H1 (cell line): ENCODE data around the gene DLX4. TPM values are rescaled to one million over a fixed set of nuclear protein-coding genes. Genes with fewer than 3 reads are reported as not detected.

Source experiments
- CBX5 ChIP-seq: fragments of 300-800, 300-1000 bp; sonication (generic); IDR thresholded peaks from 2 replicates; pipeline ENCODE4 v1.7.1; 2016; ENCODE audit warnings: antibody characterized with exemption, low read length, low read depth
- GABPA ChIP-seq: IDR thresholded peaks from 2 replicates; pipeline ENCODE4 v1.6.1; 2011; ENCODE audit warnings: mild to moderate bottlenecking, low read length, moderate library complexity, borderline replicate concordance; ENCODE audit not compliant: insufficient read depth
- KDM4A ChIP-seq: IDR thresholded peaks from one replicate; pipeline ENCODE4 v1.7.1; 2012; ENCODE audit warnings: low read depth, mild to moderate bottlenecking, moderate library complexity, low read length, inconsistent platforms; ENCODE audit not compliant: severe bottlenecking
- MAFK ChIP-seq: IDR thresholded peaks from 2 replicates; pipeline ENCODE4 v1.6.1; 2012; ENCODE audit warnings: low read depth, mild to moderate bottlenecking, improper control_type of control experiment, low read length
- SIX5 ChIP-seq: IDR thresholded peaks from 2 replicates; pipeline ENCODE4 v1.6.1; 2011; ENCODE audit warnings: mild to moderate bottlenecking, low read depth, low read length
- SRF ChIP-seq: IDR thresholded peaks from 2 replicates; pipeline ENCODE4 v1.6.1; 2011; ENCODE audit warnings: mild to moderate bottlenecking, low read depth, low read length, moderate library complexity
- polyA plus RNA-seq, 7 experiments: library from polyadenylated mRNA; depleted of rRNA in 3 of 7; stranded (reverse) in 5 of 7; unstranded in 2 of 7; fragments of >200 nt in 5 of 7; fragments of 200-250 nt in 2 of 7; gene quantifications; 1 replicate in 5 of 7; 2 replicates in 1 of 7; 4 replicates in 1 of 7; pipeline versions ENCODE4 v1.2.1 to v1.2.3, GENCODE V29; 2011 to 2013; ENCODE audit warnings: missing spikeins in 2 of 7, mixed read lengths in 2 of 7
- total RNA-seq: library from RNA; stranded (reverse); fragmentation: NEBNext Ultra II Directional; extraction: Animal tissue kit (Norgen Biotek cat#: 25700); gene quantifications from 2 replicates; pipeline ENCODE4 v1.2.1, GENCODE V29; 2021

DLX4 gene
- total and polyA plus RNA-seq, 2 of the 8 experiments (the other 6 are each of a cell fraction or from before 2014, with no cell fraction given): 0.67 to 0.80 TPM

GRCh38 chr17:49932138-49932723, 36.8 kb upstream of the DLX4 start (continued):
- TF ChIP-seq MAFK (no peak), GABPA (no peak), SIX5 (no peak), CBX5 (no peak), KDM4A (no peak), SRF (no peak)
